Neural progenitor cell (in vitro differentiated cells): ENCODE results near the gene MRPL2.

ENCODE experiments used
- CTCF ChIP-seq: fragments of 200-600 bp; sonication (generic); IDR thresholded peaks from 2 replicates; pipeline ENCODE4 v1.5.1; 2017; ENCODE audit warnings: antibody characterized with exemption, mild to moderate bottlenecking
- EZH2 ChIP-seq: fragments of 200-600 bp; sonication (generic); IDR thresholded peaks from 2 replicates; pipeline ENCODE4 v1.6.1; 2017; ENCODE audit warnings: antibody characterized with exemption, mild to moderate bottlenecking, moderate library complexity
- EZH2phosphoT487 ChIP-seq: fragments of 200-600 bp; sonication (generic); IDR thresholded peaks from 2 replicates; pipeline ENCODE4 v1.6.1; 2017; ENCODE audit warnings: antibody characterized with exemption

GRCh38 chr6:43006251-43006650 lies 53.0 kb downstream of the MRPL2 start:
- TF ChIP-seq CTCF (no peak), EZH2 (no peak), EZH2phosphoT487 (no peak)
